HFF-Myc (cell line): ENCODE results near the gene HLA-A.
"Not testable (repeated sequence)": the region's sequence is repeated elsewhere in the genome, so short reads cannot be mapped to it uniquely, and the experiment has no call there.

Experiments
- DNase-seq: peaks from one replicate; pipeline ENCODE4 v3.0.0-alpha.2; 2011; ENCODE audit warnings: low read depth; ENCODE audit errors: extremely low read depth
- H3K4me3 ChIP-seq: replicated peaks from 2 replicates; pipeline ENCODE4 v1.5.1; 2011; ENCODE audit warnings: low read depth, mild to moderate bottlenecking, control low read depth, low read length
- CTCF ChIP-seq: IDR thresholded peaks from 2 replicates; pipeline ENCODE4 v1.5.1; 2012; ENCODE audit warnings: mild to moderate bottlenecking, low read depth, low read length, control low read depth; ENCODE audit errors: missing control alignments

The HLA-A gene

GRCh38 chr6:29927841-29928388, 14.4 kb upstream of the HLA-A start:
- DNase-seq, result no peak
- H3K4me3 ChIP-seq, result no peak overlapping the region
- no peak for TF ChIP-seq CTCF

- not testable (repeated sequence) for DNase-seq, H3K4me3 ChIP-seq
Measured at GRCh38 chr6:29930047-29930446, 12.3 kb upstream of the HLA-A start.

GRCh38 chr6:29933955-29934354, 8.4 kb upstream of the HLA-A start:
- no peak for DNase-seq
- TF ChIP-seq CTCF, result no peak
- H3K4me3 ChIP-seq, result no peak overlapping the region

- no peak overlapping the region for H3K4me3 ChIP-seq
- no peak for DNase-seq
Measured at GRCh38 chr6:29935273-29935955, 6.9 kb upstream of the HLA-A start.

GRCh38 chr6:29938746-29939508, 3.4 kb upstream of the HLA-A start:
- DNase-seq, result no peak
- no peak for TF ChIP-seq CTCF
- H3K4me3 ChIP-seq, result no peak overlapping the region

More at GRCh38 chr6:29935273-29935955, 6.9 kb upstream of the HLA-A start:
- TF ChIP-seq CTCF, result no peak

- no peak for DNase-seq
- TF ChIP-seq CTCF, result no peak
- no peak overlapping the region for H3K4me3 ChIP-seq
Measured at GRCh38 chr6:29941016-29941415, 1.3 kb upstream of the HLA-A start.

GRCh38 chr6:29941471-29941870, 861 bp upstream of the HLA-A start:
- no peak for DNase-seq
- no peak for TF ChIP-seq CTCF
- H3K4me3 ChIP-seq, result peak overlapping the region; percentile 70; the same call in 1 of the 2 replicates
